GM21447 (cell line): ENCODE measurements around the gene XRCC6.
A peak's percentile ranks its signal among the peaks of the same experiment; 100 is the strongest.
"Not testable (repeated sequence)": the region's sequence is repeated elsewhere in the genome, so short reads cannot be mapped to it uniquely, and the experiment has no call there.

Source experiments
- ATAC-seq: cut with Tn5 transposase; IDR thresholded peaks from one replicate; pipeline ENCODE4 v1.9.1; 2021; ENCODE audit not compliant: unreplicated experiment

The XRCC6 gene

GRCh38 chr22:41683052-41683451, 62.0 kb downstream of the XRCC6 start:
- no peak for ATAC-seq

- ATAC-seq, result no peak
Measured at GRCh38 chr22:41683616-41684015, 62.5 kb downstream of the XRCC6 start.

- ATAC-seq, result no peak
Measured at GRCh38 chr22:41684194-41684593, 63.1 kb downstream of the XRCC6 start.

- not testable (repeated sequence) for ATAC-seq
Measured at GRCh38 chr22:41686890-41687289, 65.8 kb downstream of the XRCC6 start.

GRCh38 chr22:41687901-41688364, 66.8 kb downstream of the XRCC6 start:
- ATAC-seq, result no peak

- ATAC-seq, result peak; percentile 88
Measured at GRCh38 chr22:41688365-41689211, 67.5 kb downstream of the XRCC6 start, which contains the start of gene SNU13. TSS of gene SNU13 (minus strand) at chr22:41688867. CDS start at chr22:41688796, 71 bp downstream.

GRCh38 chr22:41690476-41690875, 69.4 kb downstream of the XRCC6 start:
- no peak for ATAC-seq

GRCh38 chr22:41695211-41695610, 74.1 kb downstream of the XRCC6 start:
- ATAC-seq, result no peak

GRCh38 chr22:41696703-41697102, 75.6 kb downstream of the XRCC6 start:
- no peak for ATAC-seq

- ATAC-seq, result no peak
Measured at GRCh38 chr22:41697126-41697775, 76.2 kb downstream of the XRCC6 start.

- ATAC-seq, result no peak
Measured at GRCh38 chr22:41699264-41700107, 78.4 kb downstream of the XRCC6 start, which contains the start of gene MEI1. TSS of gene MEI1 (plus strand) at chr22:41699503. CDS start at chr22:41699539, 36 bp downstream.

- ATAC-seq, result no peak
Measured at GRCh38 chr22:41700108-41700364, 78.9 kb downstream of the XRCC6 start.

GRCh38 chr22:41702763-41703162, 81.7 kb downstream of the XRCC6 start:
- ATAC-seq, result no peak

- ATAC-seq, result no peak
Measured at GRCh38 chr22:41709341-41709740, 88.2 kb downstream of the XRCC6 start.

- no peak for ATAC-seq
Measured at GRCh38 chr22:41713004-41713403, 91.9 kb downstream of the XRCC6 start.
